BE2C (cell line): Measurements from ENCODE around the gene KTN1. TPM values are rescaled to one million over a fixed set of nuclear protein-coding genes. Genes with fewer than 3 reads are reported as not detected.

Experiments used
- DNase-seq: peaks from one replicate; pipeline ENCODE4 v3.0.0-alpha.2; 2020
- H3K27me3 ChIP-seq: fragments of 250-450 bp; sonication (Bioruptor Pico); 2 replicates; pipeline ENCODE4 v1.5.1; 2020; ENCODE audit warnings: mild to moderate bottlenecking
- H3K36me3 ChIP-seq: fragments of 250-450 bp; sonication (Bioruptor Pico); 2 replicates; pipeline ENCODE4 v1.5.1; 2020; ENCODE audit warnings: mild to moderate bottlenecking
- H3K4me1 ChIP-seq: fragments of 250-450 bp; sonication (Bioruptor Pico); 2 replicates; pipeline ENCODE4 v1.5.1; 2020
- H3K4me3 ChIP-seq: 2 replicates; pipeline ENCODE4 v1.5.1; 2011; ENCODE audit warnings: low read depth, low read length
- H3K9me3 ChIP-seq: fragments of 250-450 bp; sonication (Bioruptor Pico); 2 replicates; pipeline ENCODE4 v1.5.1; 2020
- polyA plus RNA-seq: library from polyadenylated mRNA; unstranded; fragments of >200 nt; gene quantifications from one replicate; pipeline ENCODE4 v1.2.1, GENCODE V29; 2012; ENCODE audit warnings: low read depth, missing spikeins; ENCODE audit not compliant: insufficient read length, insufficient read depth
- TF ChIP-seq, protein P1 (sequence below): IDR thresholded peaks from 2 replicates; pipeline ENCODE4 v1.5.1; 2012; ENCODE audit warnings: mild to moderate bottlenecking, low read depth, low read length

Gene KTN1, protein sequence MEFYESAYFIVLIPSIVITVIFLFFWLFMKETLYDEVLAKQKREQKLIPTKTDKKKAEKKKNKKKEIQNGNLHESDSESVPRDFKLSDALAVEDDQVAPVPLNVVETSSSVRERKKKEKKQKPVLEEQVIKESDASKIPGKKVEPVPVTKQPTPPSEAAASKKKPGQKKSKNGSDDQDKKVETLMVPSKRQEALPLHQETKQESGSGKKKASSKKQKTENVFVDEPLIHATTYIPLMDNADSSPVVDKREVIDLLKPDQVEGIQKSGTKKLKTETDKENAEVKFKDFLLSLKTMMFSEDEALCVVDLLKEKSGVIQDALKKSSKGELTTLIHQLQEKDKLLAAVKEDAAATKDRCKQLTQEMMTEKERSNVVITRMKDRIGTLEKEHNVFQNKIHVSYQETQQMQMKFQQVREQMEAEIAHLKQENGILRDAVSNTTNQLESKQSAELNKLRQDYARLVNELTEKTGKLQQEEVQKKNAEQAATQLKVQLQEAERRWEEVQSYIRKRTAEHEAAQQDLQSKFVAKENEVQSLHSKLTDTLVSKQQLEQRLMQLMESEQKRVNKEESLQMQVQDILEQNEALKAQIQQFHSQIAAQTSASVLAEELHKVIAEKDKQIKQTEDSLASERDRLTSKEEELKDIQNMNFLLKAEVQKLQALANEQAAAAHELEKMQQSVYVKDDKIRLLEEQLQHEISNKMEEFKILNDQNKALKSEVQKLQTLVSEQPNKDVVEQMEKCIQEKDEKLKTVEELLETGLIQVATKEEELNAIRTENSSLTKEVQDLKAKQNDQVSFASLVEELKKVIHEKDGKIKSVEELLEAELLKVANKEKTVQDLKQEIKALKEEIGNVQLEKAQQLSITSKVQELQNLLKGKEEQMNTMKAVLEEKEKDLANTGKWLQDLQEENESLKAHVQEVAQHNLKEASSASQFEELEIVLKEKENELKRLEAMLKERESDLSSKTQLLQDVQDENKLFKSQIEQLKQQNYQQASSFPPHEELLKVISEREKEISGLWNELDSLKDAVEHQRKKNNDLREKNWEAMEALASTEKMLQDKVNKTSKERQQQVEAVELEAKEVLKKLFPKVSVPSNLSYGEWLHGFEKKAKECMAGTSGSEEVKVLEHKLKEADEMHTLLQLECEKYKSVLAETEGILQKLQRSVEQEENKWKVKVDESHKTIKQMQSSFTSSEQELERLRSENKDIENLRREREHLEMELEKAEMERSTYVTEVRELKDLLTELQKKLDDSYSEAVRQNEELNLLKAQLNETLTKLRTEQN (N-terminal part only)
- 94.3 TPM for polyA plus RNA-seq

DNA sequence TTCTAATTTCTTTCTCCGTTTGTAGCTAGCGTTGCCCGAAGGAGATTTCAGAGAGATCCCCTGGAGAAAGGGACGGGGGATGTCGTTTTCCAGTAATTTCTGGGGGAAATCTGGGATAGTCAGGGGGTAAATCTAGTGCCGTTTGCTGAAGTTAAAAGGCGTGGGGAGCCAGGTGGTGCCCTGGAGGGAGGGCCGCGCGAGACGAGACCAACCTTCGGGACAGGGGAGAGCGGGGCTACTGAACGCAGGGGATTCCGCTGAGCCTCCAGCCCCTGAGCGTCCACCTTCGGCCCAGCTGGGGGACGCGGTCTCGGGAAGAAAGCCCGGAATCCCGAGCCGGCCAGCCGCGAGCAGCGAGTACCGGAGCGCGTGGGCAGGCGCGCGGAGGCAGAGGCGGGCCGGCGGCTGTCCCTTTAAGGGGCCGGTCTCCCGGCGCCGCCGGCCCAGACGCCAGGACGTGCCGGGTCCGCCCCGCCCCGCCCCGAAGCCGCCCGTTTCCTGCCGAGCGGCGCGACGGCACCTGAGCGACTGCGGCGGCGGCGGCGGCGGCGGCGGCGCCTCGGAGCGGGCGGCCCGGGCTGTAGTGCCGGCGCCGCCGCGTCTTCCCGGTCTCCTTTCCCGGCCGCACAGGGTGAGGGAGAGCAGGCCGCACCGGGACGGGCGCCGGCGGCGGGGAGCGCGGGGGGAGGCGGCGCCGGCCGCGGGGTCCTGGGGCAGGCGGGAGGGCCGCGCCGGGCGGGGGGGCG, at the start of gene KTN1:
Gene KTN1, plus strand, starts transcription at position 484 of the 746 bp plus-strand sequence. CDS start 31,842 bp downstream, outside the sequence.
- peaks cover 3% of the 10 kb centered on the region; the same call in 1 of the 2 replicates for H3K36me3 ChIP-seq
- DNase-seq: peak; percentile 91
- H3K4me3 ChIP-seq: peak within 1 kb of the TSS; percentile 92
- H3K27me3 ChIP-seq: no peaks in the 10 kb centered on the region
- TF ChIP-seq, protein P1, sequence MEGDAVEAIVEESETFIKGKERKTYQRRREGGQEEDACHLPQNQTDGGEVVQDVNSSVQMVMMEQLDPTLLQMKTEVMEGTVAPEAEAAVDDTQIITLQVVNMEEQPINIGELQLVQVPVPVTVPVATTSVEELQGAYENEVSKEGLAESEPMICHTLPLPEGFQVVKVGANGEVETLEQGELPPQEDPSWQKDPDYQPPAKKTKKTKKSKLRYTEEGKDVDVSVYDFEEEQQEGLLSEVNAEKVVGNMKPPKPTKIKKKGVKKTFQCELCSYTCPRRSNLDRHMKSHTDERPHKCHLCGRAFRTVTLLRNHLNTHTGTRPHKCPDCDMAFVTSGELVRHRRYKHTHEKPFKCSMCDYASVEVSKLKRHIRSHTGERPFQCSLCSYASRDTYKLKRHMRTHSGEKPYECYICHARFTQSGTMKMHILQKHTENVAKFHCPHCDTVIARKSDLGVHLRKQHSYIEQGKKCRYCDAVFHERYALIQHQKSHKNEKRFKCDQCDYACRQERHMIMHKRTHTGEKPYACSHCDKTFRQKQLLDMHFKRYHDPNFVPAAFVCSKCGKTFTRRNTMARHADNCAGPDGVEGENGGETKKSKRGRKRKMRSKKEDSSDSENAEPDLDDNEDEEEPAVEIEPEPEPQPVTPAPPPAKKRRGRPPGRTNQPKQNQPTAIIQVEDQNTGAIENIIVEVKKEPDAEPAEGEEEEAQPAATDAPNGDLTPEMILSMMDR: no peak
- no peaks in the 10 kb centered on the region for H3K9me3 ChIP-seq
- peaks cover 14% of the 10 kb centered on the region for H3K4me1 ChIP-seq

DNA sequence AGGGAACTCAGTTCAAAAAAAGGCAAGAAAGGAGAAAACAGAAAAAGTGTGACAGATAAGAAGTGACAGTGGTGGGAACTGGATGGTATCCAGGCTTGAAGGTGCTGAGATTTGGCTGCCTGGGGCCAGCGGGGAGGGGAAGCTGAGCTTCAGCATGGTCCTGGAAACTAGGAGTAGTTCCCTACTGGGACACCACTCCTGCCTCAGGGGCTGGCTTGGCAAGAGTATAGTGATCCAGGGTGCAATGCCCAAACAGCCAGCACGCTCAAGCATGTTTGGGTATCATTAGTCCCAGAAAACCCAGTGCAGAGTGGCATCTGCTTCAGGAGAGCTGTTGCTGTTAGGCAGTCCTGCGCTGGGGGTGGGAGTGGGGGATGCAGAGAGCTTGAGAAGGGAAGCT, 49.5 kb upstream of the KTN1 start:
- H3K9me3 ChIP-seq: peaks cover 3% of the 10 kb centered on the region; the same call in 1 of the 2 replicates
- DNase-seq: no peak

DNA sequence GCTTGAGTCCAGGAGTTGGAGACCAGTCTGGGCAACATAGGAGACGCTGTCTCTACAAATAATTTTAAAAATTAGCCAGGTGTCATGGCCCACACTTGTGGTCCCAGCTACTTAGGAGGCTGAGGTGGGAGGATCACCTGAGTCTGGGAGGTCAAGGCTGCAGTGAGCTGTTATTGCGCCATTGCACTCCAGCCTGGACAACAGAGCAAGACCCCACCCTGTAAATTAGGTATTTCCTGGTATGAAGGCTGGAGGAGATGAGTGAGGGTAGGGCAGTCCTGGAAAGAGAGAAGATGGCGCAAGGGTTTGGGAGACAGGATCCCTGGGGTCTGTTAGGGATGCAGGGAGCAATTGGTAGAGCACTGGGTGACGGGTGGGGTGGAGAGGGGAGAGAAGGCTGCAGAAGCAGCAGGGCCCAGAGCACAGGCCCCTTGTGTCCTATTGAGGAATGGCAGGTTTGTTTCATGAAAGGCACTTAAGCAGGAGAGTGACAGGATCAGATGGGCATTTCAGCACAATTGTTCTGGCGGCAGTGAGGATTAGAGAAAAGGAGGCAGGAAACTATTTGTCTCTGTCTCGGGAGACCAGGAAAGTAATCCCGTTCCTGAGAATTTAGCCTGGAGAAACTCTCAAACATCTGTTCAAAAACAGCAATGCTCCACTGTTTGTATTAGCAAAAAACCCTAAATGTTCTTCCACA, 47.2 kb upstream of the KTN1 start:
- no peaks in the 10 kb centered on the region for H3K4me1 ChIP-seq
- DNase-seq: no peak
- H3K36me3 ChIP-seq: no peaks in the 10 kb centered on the region
- no peaks in the 10 kb centered on the region for H3K27me3 ChIP-seq
- TF ChIP-seq, protein P1: peak; percentile 21; the same call in 1 of the 2 replicates
- H3K4me3 ChIP-seq: no peak overlapping the region
- H3K9me3 ChIP-seq: peaks cover 3% of the 10 kb centered on the region; the same call in 1 of the 2 replicates

More for the DNA sequence above, 49.5 kb upstream of the KTN1 start:
- Histone ChIP-seq H3K4me1 (no peaks in the 10 kb centered on the region), H3K36me3 (no peaks in the 10 kb centered on the region), H3K27me3 (no peaks in the 10 kb centered on the region), H3K4me3 (no peak overlapping the region)
- TF ChIP-seq, protein P1: no peak

DNA sequence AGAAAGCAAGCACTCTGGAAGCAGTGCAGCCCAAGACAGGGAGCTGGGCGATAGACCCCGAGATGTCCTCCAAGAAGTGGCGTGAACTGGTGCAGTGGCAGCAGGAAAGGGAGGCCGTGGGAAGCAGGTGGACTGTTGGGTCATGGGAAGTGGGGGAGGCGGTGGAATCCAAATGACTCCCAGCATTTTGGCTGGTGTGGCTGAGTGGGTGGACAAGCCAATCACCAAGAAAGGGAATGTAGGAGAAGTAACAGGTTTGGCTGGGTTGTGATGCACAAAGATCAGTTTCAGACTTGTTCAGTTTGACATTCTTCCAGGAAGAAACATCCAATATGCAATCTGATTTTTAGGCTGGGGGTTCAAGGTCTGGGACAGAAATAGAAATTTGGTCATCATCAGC, 46.0 kb upstream of the KTN1 start:
- Histone ChIP-seq H3K4me1 (no peaks in the 10 kb centered on the region; the same call in 1 of the 2 replicates), H3K9me3 (peaks cover 3% of the 10 kb centered on the region; the same call in 1 of the 2 replicates), H3K27me3 (no peaks in the 10 kb centered on the region), H3K4me3 (no peak overlapping the region), H3K36me3 (no peaks in the 10 kb centered on the region)
- TF ChIP-seq, protein P1: no peak
- DNase-seq: no peak
